GM12801 (cell line): ENCODE measurements around the gene SND1.

Experiments used
- CTCF ChIP-seq: IDR thresholded peaks from one replicate; pipeline ENCODE4 v1.5.1; 2011; ENCODE audit warnings: control low read depth; ENCODE audit not compliant: insufficient read length; ENCODE audit errors: extremely low read depth

Gene SND1

GRCh38 chr7:127717502-127718339 is 65.7 kb downstream of the SND1 start:
- TF ChIP-seq CTCF: no peak

GRCh38 chr7:127718340-127718679 is 66.3 kb downstream of the SND1 start:
- TF ChIP-seq CTCF: no peak

GRCh38 chr7:127726476-127726875 is 74.5 kb downstream of the SND1 start:
- TF ChIP-seq CTCF: no peak

- no peak for TF ChIP-seq CTCF
These were observed 78.8 kb downstream of the SND1 start for GRCh38 chr7:127730658-127731276.

GRCh38 chr7:127731431-127732080 is 79.6 kb downstream of the SND1 start:
- no peak for TF ChIP-seq CTCF

- no peak for TF ChIP-seq CTCF
These were observed 80.3 kb downstream of the SND1 start for GRCh38 chr7:127732306-127732705.

- TF ChIP-seq CTCF: no peak
These were observed 82.0 kb downstream of the SND1 start for GRCh38 chr7:127733986-127734385.
